Activated gamma-delta T cell treated with Interleukin-2 at 50 U/mL for 16 hours (primary cell): ENCODE measurements around the gene ASTN2.

Source experiments
- DNase-seq: peaks from one replicate; pipeline ENCODE4 v3.0.0-alpha.2; 2020

Gene ASTN2

GRCh38 chr9:117000834-117001233, 414.0 kb downstream of the ASTN2 start:
- DNase-seq = no peak

GRCh38 chr9:117000196-117000723, 414.6 kb downstream of the ASTN2 start:
- no peak for DNase-seq

GRCh38 chr9:116998305-116998704, 416.6 kb downstream of the ASTN2 start:
- no peak for DNase-seq

GRCh38 chr9:116992865-116993264, 422.0 kb downstream of the ASTN2 start:
- DNase-seq = no peak

- no peak for DNase-seq
Measured at GRCh38 chr9:116991051-116991450, 423.8 kb downstream of the ASTN2 start.

GRCh38 chr9:116990592-116990991, 424.3 kb downstream of the ASTN2 start:
- no peak for DNase-seq

GRCh38 chr9:116987721-116988485, 427.0 kb downstream of the ASTN2 start:
- DNase-seq = no peak

GRCh38 chr9:116986015-116986414, 428.8 kb downstream of the ASTN2 start:
- no peak for DNase-seq

- no peak for DNase-seq
Measured at GRCh38 chr9:116985596-116985995, 429.3 kb downstream of the ASTN2 start.

- DNase-seq = no peak
Measured at GRCh38 chr9:116984111-116984510, 430.7 kb downstream of the ASTN2 start.

- DNase-seq = no peak
Measured at GRCh38 chr9:116980582-116981120, 434.2 kb downstream of the ASTN2 start.

- DNase-seq = no peak
Measured at GRCh38 chr9:116979456-116979855, 435.4 kb downstream of the ASTN2 start.

- DNase-seq = no peak
Measured at GRCh38 chr9:116978155-116978554, 436.7 kb downstream of the ASTN2 start.

GRCh38 chr9:116975126-116975525, 439.7 kb downstream of the ASTN2 start:
- DNase-seq = no peak

- DNase-seq = no peak
Measured at GRCh38 chr9:116966199-116966598, 448.7 kb downstream of the ASTN2 start.

GRCh38 chr9:116964258-116964657, 450.6 kb downstream of the ASTN2 start:
- no peak for DNase-seq

GRCh38 chr9:116959809-116960208, 455.0 kb downstream of the ASTN2 start:
- DNase-seq = no peak

- no peak for DNase-seq
Measured at GRCh38 chr9:116958881-116959280, 456.0 kb downstream of the ASTN2 start.

- no peak for DNase-seq
Measured at GRCh38 chr9:116954731-116955130, 460.1 kb downstream of the ASTN2 start.

- no peak for DNase-seq
Measured at GRCh38 chr9:116953271-116953670, 461.6 kb downstream of the ASTN2 start.

- DNase-seq = no peak
Measured at GRCh38 chr9:116952436-116952810, 462.4 kb downstream of the ASTN2 start.

- no peak for DNase-seq
Measured at GRCh38 chr9:116951588-116952435, 463.0 kb downstream of the ASTN2 start.

GRCh38 chr9:116945817-116946216, 469.0 kb downstream of the ASTN2 start:
- no peak for DNase-seq
